IMR-90 (cell line): ENCODE results near the gene LAMB2. TPM values are rescaled to one million over a fixed set of nuclear protein-coding genes. Genes with fewer than 3 reads are reported as not detected.

ENCODE experiments used
- ATAC-seq: fragments of 200-7000 bp; cut with Tn5 transposase; 2 replicates; pipeline ENCODE4 v1.9.1; 2020; ENCODE audit warnings: low read depth, mild to moderate bottlenecking, moderate library complexity
- BruUV-seq: library from RNA; stranded (reverse); fragments of 400-500 nt; replicated peaks from 2 replicates; lab custom pipeline; 2021; lab: Mats Ljungman, UMichigan
- CTCF ChIA-PET: fragments of 300-600 bp; formaldehyde crosslinking; extraction: SDS; loops from one replicate; lab custom pipeline; 2021; ENCODE audit warnings: antibody characterized with exemption; lab: Yijun Ruan, JAX
- POLR2A ChIA-PET: fragments of 300-600 bp; sonication (Branson Sonifier 250); formaldehyde crosslinking; loops from one replicate; lab custom pipeline; 2022; ENCODE audit warnings: antibody characterized with exemption; ENCODE audit not compliant: unreplicated experiment; lab: Charles Lee
- DNase-seq: peaks from one replicate; pipeline ENCODE4 v3.0.0; 2013
- H2AFZ ChIP-seq: replicated peaks from 2 replicates; pipeline ENCODE3; 2013; ENCODE audit warnings: low read length, mild to moderate bottlenecking; ENCODE audit not compliant: poor library complexity
- H2AK5ac ChIP-seq: 2 replicates; pipeline ENCODE4 v1.6.1; 2013; ENCODE audit warnings: low read depth, low read length, inconsistent platforms
- H2AK9ac ChIP-seq: replicated peaks from 2 replicates; pipeline ENCODE3; 2013; ENCODE audit warnings: mild to moderate bottlenecking, low read depth, low read length, moderate library complexity; ENCODE audit not compliant: poor library complexity
- H2BK120ac ChIP-seq: 2 replicates; pipeline ENCODE4 v1.6.1; 2013; ENCODE audit warnings: low read depth, low read length, inconsistent platforms
- H2BK15ac ChIP-seq: 3 replicates; pipeline ENCODE4 v1.6.1; 2013; ENCODE audit warnings: low read depth, low read length, inconsistent platforms
- H2BK20ac ChIP-seq: 2 replicates; pipeline ENCODE4 v1.6.1; 2013; ENCODE audit warnings: low read depth, mild to moderate bottlenecking, inconsistent platforms, low read length, moderate library complexity
- H2BK5ac ChIP-seq: 2 replicates; pipeline ENCODE4 v1.6.1; 2013; ENCODE audit warnings: mild to moderate bottlenecking, low read depth, low read length, inconsistent platforms; ENCODE audit not compliant: poor library complexity, severe bottlenecking
- H3K14ac ChIP-seq: replicated peaks from 2 replicates; pipeline ENCODE4 v1.6.1; 2013; ENCODE audit warnings: low read depth, low read length, inconsistent platforms
- H3K18ac ChIP-seq: 2 replicates; pipeline ENCODE4 v1.6.1; 2013; ENCODE audit warnings: low read depth, low read length, control low read depth
- H3K23ac ChIP-seq: 2 replicates; pipeline ENCODE4 v1.6.1; 2013; ENCODE audit warnings: low read depth, low read length, inconsistent platforms
- H3K27ac ChIP-seq: 2 replicates; pipeline ENCODE4 v1.5.1; 2013; ENCODE audit warnings: mild to moderate bottlenecking, control low read depth, low read length; ENCODE audit not compliant: insufficient read depth
- H3K27me3 ChIP-seq: 2 replicates; pipeline ENCODE4 v1.6.1; 2013; ENCODE audit warnings: low read length; ENCODE audit not compliant: control insufficient read depth, insufficient read depth
- H3K36me3 ChIP-seq: 2 replicates; pipeline ENCODE4 v1.6.1; 2013; ENCODE audit warnings: low read length, mixed read lengths; ENCODE audit not compliant: control insufficient read depth, insufficient read depth
- H3K4ac ChIP-seq: 2 replicates; pipeline ENCODE4 v1.6.1; 2013; ENCODE audit warnings: low read depth, low read length, inconsistent platforms
- H3K4me1 ChIP-seq: 2 replicates; pipeline ENCODE4 v1.6.1; 2013; ENCODE audit warnings: low read length, mixed read lengths; ENCODE audit not compliant: control insufficient read depth, insufficient read depth
- H3K4me2 ChIP-seq: 2 replicates; pipeline ENCODE4 v1.6.1; 2013; ENCODE audit warnings: low read depth, mild to moderate bottlenecking, control low read depth, low read length, moderate library complexity
- H3K4me3 ChIP-seq: 2 replicates; pipeline ENCODE4 v1.5.1; 2013; ENCODE audit warnings: low read depth, mild to moderate bottlenecking, control low read depth, low read length, moderate library complexity; ENCODE audit not compliant: insufficient read depth
- H3K56ac ChIP-seq: 2 replicates; pipeline ENCODE4 v1.6.1; 2013; ENCODE audit warnings: low read length, inconsistent platforms; ENCODE audit not compliant: insufficient read depth; ENCODE audit errors: extremely low read depth
- H3K79me1 ChIP-seq, 2 experiments: 2 replicates each; pipeline ENCODE4 v1.6.1; 2013; ENCODE audit warnings: low read length in 2 of 2, inconsistent platforms in 1 of 2, low read depth in 1 of 2
- H3K9ac ChIP-seq: 2 replicates; pipeline ENCODE4 v1.6.1; 2013; ENCODE audit warnings: low read depth, low read length, control low read depth
- H3K9me1 ChIP-seq: 2 replicates; pipeline ENCODE4 v1.6.1; 2013; ENCODE audit warnings: low read length, inconsistent platforms; ENCODE audit not compliant: insufficient read depth
- H3K9me3 ChIP-seq: 2 replicates; pipeline ENCODE4 v1.6.1; 2013; ENCODE audit warnings: low read length; ENCODE audit not compliant: control insufficient read depth, insufficient read depth
- H4K20me1 ChIP-seq: 2 replicates; pipeline ENCODE4 v1.6.1; 2013; ENCODE audit warnings: low read length, inconsistent platforms; ENCODE audit not compliant: insufficient read depth
- H4K5ac ChIP-seq: 2 replicates; pipeline ENCODE4 v1.6.1; 2013; ENCODE audit warnings: mild to moderate bottlenecking, low read depth, low read length, control low read depth
- H4K8ac ChIP-seq, 2 experiments: 2 replicates each; pipeline ENCODE4 v1.6.1; 2013; ENCODE audit warnings: low read depth in 2 of 2, low read length in 2 of 2, control low read depth in 1 of 2, inconsistent platforms in 1 of 2
- H4K91ac ChIP-seq: 2 replicates; pipeline ENCODE4 v1.6.1; 2013; ENCODE audit warnings: low read depth, low read length, inconsistent platforms; ENCODE audit not compliant: insufficient read depth
- BHLHE40 ChIP-seq: fragments of 150-350 bp; IDR thresholded peaks from 2 replicates; pipeline ENCODE4 v1.6.1; 2016; ENCODE audit warnings: mild to moderate bottlenecking, low read depth, low read length
- CEBPB ChIP-seq: IDR thresholded peaks from 2 replicates; pipeline ENCODE4 v1.6.1; 2012; ENCODE audit warnings: low read depth, low read length, improper control_type of control experiment
- CHD1 ChIP-seq: IDR thresholded peaks from 2 replicates; pipeline ENCODE4 v1.6.1; 2012; ENCODE audit warnings: low read depth, low read length, improper control_type of control experiment
- CTCF ChIP-seq: conservative IDR thresholded peaks from 2 replicates; pipeline ENCODE4 v1.5.1; 2012; ENCODE audit warnings: mild to moderate bottlenecking, low read depth, low read length, improper control_type of control experiment
- FOS ChIP-seq: fragments of 150-350 bp; IDR thresholded peaks from 2 replicates; pipeline ENCODE4 v1.6.1; 2016; ENCODE audit warnings: low read depth, low read length
- MAZ ChIP-seq: IDR thresholded peaks from 2 replicates; pipeline ENCODE4 v1.6.1; 2012; ENCODE audit warnings: low read depth, mild to moderate bottlenecking, low read length, improper control_type of control experiment, moderate library complexity, borderline replicate concordance
- MXI1 ChIP-seq: IDR thresholded peaks from 2 replicates; pipeline ENCODE4 v1.6.1; 2012; ENCODE audit warnings: low read depth, mild to moderate bottlenecking, low read length, moderate library complexity, borderline replicate concordance
- NFE2L2 ChIP-seq: fragments of 150-350 bp; IDR thresholded peaks from 2 replicates; pipeline ENCODE4 v1.6.1; 2016; ENCODE audit warnings: low read depth, mild to moderate bottlenecking, low read length
- RAD21 ChIP-seq: IDR thresholded peaks from 2 replicates; pipeline ENCODE4 v1.6.1; 2012; ENCODE audit warnings: low read length, improper control_type of control experiment
- RCOR1 ChIP-seq: IDR thresholded peaks from 2 replicates; pipeline ENCODE4 v1.6.1; 2012; ENCODE audit warnings: mild to moderate bottlenecking, low read length, improper control_type of control experiment; ENCODE audit not compliant: insufficient replicate concordance
- RFX5 ChIP-seq: IDR thresholded peaks from 2 replicates; pipeline ENCODE4 v1.8.0; 2012; ENCODE audit warnings: low read depth, mild to moderate bottlenecking, low read length, moderate library complexity
- SMC3 ChIP-seq: fragments of 150-350 bp; IDR thresholded peaks from 2 replicates; pipeline ENCODE4 v1.6.1; 2016; ENCODE audit warnings: low read depth, mild to moderate bottlenecking, antibody characterized with exemption, low read length, moderate library complexity
- USF2 ChIP-seq: fragments of 150-350 bp; IDR thresholded peaks from 2 replicates; pipeline ENCODE4 v1.6.1; 2017; ENCODE audit warnings: mild to moderate bottlenecking, antibody characterized with exemption, low read length, low read depth
- WGBS, 2 experiments: methylation state at CpG; one replicate each; pipeline versions ENCODE4 v1.1.5 to v1.1.7; 2013; ENCODE audit warnings: missing lambda C conversion rate in 2 of 2; ENCODE audit not compliant: insufficient read length in 1 of 2; ENCODE audit errors: extremely low coverage in 2 of 2; 5-methylcytosine and 5-hydroxymethylcytosine counted together
- dilution Hi-C: fragments of 300-500 bp; cut with HindIII; formaldehyde crosslinking; loops from one replicate; pipeline ENCODE4 v1.14.3; 2018; ENCODE audit warnings: low sequenced_read_pairs; ENCODE audit not compliant: unreplicated experiment
- in situ Hi-C: fragments of 300-500 bp; cut with MboI; formaldehyde crosslinking; loops from 3 replicates; pipeline ENCODE4 v1.14.3; 2019; ENCODE audit warnings: low sequenced_read_pairs, inconsistent platforms, mixed read lengths
- intact Hi-C: fragments of 100-400 bp; cut with micrococcal nuclease; formaldehyde crosslinking; loops from 2 replicates; pipeline ENCODE4 v1.10.0; 2022
- polyA plus RNA-seq, 3 experiments: library from polyadenylated mRNA; depleted of rRNA; stranded (reverse); fragments of >200 nt; gene quantifications; 2 replicates each; pipeline ENCODE4 v1.2.3, GENCODE V29; 2012; ENCODE audit warnings: low replicate concordance in 1 of 3
- total RNA-seq: library from RNA; depleted of rRNA; stranded (reverse); fragments of >200 nt; gene quantifications from 2 replicates; pipeline ENCODE4 v1.2.3, GENCODE V29; 2012

LAMB2 gene
- total and polyA plus RNA-seq, 2 of the 4 experiments (the other 2 are of a cell fraction): 213 to 570 TPM

GRCh38 chr3:49171119-49171774 is 38.4 kb upstream of the LAMB2 start, which contains the start of gene KLHDC8B:
Gene KLHDC8B, plus strand, starts transcription at chr3:49171598. Its CDS starts 1,172 bp downstream, at chr3:49172770.
- H3K4ac ChIP-seq: peak within 1 kb of the TSS; percentile 58
- H2AFZ ChIP-seq: peak within 1 kb of the TSS; percentile 98
- peaks cover 16% of the 10 kb centered on the region; the same call in 1 of the 2 replicates for H3K36me3 ChIP-seq
- no peaks in the 10 kb centered on the region for H3K9me3 ChIP-seq
- H4K8ac ChIP-seq: peak within 1 kb of the TSS; percentile 87 to 90
- H4K91ac ChIP-seq: peak within 1 kb of the TSS; percentile 83
- ATAC-seq (peak; percentile 95), DNase-seq (peak; percentile 81)
- peak within 1 kb of the TSS; percentile 81 for H3K4me2 ChIP-seq
- peak within 1 kb of the TSS; percentile 66 for H3K27ac ChIP-seq
- ChIA-PET POLR2A (interaction anchor here (0.7 kb wide), 1 partner anchor 155 kb away, joined by 3 read pairs; no protein-coding TSS in a partner anchor), CTCF (interaction anchor here (0.5 to 1.7 kb wide), 12 partner anchors 9 to 393 kb away, joined by 3 to 6 read pairs (median 4); partner anchors contain the start of gene QRICH1)
- BruUV-seq: no TSS peak
- peak within 1 kb of the TSS; percentile 63; the same call in 1 of the 2 replicates for H2AK5ac ChIP-seq
- H3K9me1 ChIP-seq: peaks cover 32% of the 10 kb centered on the region
- peak within 1 kb of the TSS; percentile 69 for H3K14ac ChIP-seq
- H2AK9ac ChIP-seq: peak within 1 kb of the TSS; percentile 96
- H3K23ac ChIP-seq: peak within 1 kb of the TSS; percentile 46; the same call in 1 of the 2 replicates
- H2BK20ac ChIP-seq: no peak within 1 kb of the TSS
- intact Hi-C loops (loop anchor here (1.0 to 5.0 kb wide), 3 partner anchors 106 to 278 kb away; partner anchors contain the start of gene C3orf62), dilution Hi-C loops (no loop called here), in situ Hi-C loops (loop anchor here (25.0 kb wide), 1 partner anchor 266 kb away; the partner anchor contains the start of gene NICN1)
- H3K27me3 ChIP-seq: no peaks in the 10 kb centered on the region
- peak within 1 kb of the TSS; percentile 72 for H3K9ac ChIP-seq
- peak within 1 kb of the TSS; percentile 67; the same call in 1 of the 2 replicates for H2BK120ac ChIP-seq
- H3K4me3 ChIP-seq: peak within 1 kb of the TSS; percentile 50
- peaks cover 12 to 49% of the 10 kb centered on the region in 2 experiments; a peak in 3 of 4 replicates for H3K79me1 ChIP-seq
- peak within 1 kb of the TSS; percentile 59 for H2BK5ac ChIP-seq
- peak within 1 kb of the TSS; percentile 69; the same call in 1 of the 3 replicates for H2BK15ac ChIP-seq
- H3K18ac ChIP-seq: peak within 1 kb of the TSS; percentile 36
- no peaks in the 10 kb centered on the region for H4K20me1 ChIP-seq
- H3K56ac ChIP-seq: no peak within 1 kb of the TSS
- H3K4me1 ChIP-seq: peaks cover 26% of the 10 kb centered on the region
- 1% methylated on average over 28 of the region's 57 CpGs; no CpG with 5 or more reads in 1 of the 2 experiments for WGBS, 2 experiments
- H4K5ac ChIP-seq: peak within 1 kb of the TSS; percentile 71
- TF ChIP-seq FOS: no peak
- no peak for TF ChIP-seq USF2
- TF ChIP-seq RCOR1: no peak
- TF ChIP-seq BHLHE40: peak; percentile 68; the same call in 1 of the 2 replicates
- TF ChIP-seq NFE2L2: no peak
- TF ChIP-seq SMC3: peak; percentile 58
- no peak for TF ChIP-seq CEBPB
- peak; percentile 73; the same call in 1 of the 2 replicates for TF ChIP-seq MAZ
- peak; percentile 58 for TF ChIP-seq RAD21
- TF ChIP-seq MXI1: peak; percentile 79; the same call in 1 of the 2 replicates
- no peak for TF ChIP-seq RFX5
- no peak for TF ChIP-seq CHD1
- peak; percentile 87 for TF ChIP-seq CTCF
